HG03575 (cell line): ENCODE data around the gene LLGL2.

Experiments
- ATAC-seq: cut with Tn5 transposase; IDR thresholded peaks from one replicate; pipeline ENCODE4 v1.9.1; 2021; ENCODE audit not compliant: unreplicated experiment, insufficient number of reproducible peaks, low FRiP score; ENCODE audit errors: extremely low read depth

Gene LLGL2

DNA sequence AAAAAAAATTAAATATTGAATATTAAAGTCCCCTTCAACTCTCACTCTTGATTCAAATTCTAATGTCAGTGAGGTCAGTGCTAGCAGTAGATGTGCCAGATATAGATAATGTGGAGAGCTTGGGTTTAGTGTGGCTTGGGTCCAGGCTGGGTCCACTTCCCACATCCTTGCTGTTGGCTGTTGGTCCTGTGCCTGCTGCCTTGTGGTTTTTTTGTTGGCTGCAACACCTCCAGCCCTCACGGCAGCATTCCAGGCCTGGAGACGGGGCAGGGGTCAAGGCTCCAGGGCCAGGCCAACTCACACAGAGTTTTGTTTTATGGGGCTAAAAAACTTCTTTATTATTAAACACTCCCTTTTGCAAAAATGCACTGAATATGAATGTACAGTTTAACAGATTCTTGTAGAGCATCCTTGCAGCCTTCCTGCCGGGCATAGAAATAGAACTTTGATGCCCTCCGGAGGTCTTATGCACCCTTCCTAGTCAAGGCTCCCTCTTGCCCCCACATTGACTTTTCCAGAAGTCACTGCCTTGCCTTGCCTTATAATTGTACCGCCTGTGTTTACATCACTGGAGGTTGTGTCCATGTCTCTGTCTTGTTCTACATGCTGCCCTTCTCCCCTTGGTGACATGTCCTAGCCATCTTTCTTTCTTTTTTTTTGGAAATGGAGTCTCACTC, 36.6 kb downstream of the LLGL2 start:
- ATAC-seq, result no peak

DNA sequence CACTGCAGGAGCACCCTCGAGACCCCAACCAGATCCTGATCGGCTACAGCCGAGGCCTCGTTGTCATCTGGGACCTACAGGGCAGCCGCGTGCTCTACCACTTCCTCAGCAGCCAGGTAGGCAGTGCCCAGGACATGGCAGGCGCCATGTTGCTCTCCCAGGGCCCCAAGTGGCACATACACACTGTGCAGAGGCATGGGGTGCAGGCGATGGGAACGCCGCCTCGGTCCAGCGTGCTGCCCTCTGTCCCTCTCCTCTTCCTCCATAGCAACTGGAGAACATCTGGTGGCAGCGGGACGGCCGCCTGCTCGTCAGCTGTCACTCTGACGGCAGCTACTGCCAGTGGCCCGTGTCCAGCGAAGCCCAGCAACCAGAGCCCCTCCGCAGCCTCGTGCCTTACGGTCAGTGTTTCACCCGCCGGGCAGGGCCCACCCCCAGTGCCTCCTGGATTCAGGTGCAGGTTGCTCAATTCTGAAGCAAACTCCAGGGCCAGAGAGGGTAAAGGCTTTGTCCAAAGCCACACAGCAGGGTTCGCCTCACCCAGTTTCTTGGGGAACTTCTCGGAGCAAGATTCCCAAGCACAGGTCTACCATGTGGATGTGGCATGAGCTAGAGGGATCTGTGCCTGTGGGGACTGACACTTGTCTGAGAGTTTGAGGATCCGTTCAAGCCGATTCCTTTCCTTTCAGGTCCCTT, 37.7 kb downstream of the LLGL2 start:
- ATAC-seq, result no peak

DNA sequence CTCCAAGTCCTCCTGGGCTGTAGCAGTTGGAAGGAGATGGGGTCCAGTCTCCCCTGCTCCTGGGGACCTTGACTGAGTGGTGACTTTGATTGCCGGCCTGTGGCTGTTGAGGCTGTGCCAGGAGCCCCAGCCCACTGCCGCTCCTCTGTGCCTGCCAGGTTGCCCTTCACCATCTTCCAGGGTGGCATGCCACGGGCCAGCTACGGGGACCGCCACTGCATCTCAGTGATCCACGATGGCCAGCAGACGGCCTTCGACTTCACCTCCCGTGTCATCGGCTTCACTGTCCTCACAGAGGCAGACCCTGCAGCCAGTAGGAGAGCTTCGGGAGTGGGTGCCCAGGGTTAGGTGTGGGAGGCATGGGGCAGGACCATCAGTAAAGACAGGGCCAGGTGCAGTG, 38.7 kb downstream of the LLGL2 start:
- no peak for ATAC-seq

DNA sequence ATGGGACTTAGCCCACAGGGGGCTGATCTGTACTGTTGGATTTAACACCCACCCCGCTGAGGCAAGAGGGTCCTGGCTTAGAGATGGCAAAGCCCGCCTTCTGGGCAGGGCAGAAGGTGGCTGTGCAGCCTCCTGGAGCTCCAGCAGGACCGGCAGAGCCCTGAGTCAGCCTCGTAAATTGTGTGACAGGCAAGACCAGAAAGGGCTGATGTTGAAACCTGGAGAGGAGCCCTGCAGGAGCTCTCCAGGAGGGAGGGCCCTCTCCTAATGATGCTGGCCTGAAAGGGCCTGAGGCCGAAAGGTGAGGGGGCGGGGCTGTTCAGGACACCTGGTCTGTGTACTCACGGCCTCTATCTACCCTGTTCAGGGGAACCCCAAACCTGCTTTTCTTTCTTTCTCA, 39.6 kb downstream of the LLGL2 start:
- no peak for ATAC-seq

DNA sequence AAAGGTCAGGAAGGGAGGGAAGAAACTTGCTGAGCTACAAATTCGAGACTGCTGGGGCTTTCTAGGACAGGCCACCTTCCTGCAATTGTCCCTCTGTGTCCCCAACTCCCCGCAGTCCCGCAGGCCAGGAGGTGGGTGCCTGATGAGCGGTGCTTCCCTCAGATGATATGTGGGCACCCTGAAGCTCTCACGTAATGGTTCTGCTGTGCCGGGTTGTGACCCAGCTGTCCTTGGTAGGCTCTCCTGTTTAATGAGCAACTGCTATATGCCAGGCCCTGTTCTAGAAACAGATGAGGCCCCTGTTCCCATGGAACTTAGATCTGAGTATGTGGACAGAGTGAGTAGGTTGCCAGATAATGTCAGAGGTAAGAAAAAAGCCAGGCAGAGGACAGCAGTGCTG, 40.1 kb downstream of the LLGL2 start:
- no peak for ATAC-seq

DNA sequence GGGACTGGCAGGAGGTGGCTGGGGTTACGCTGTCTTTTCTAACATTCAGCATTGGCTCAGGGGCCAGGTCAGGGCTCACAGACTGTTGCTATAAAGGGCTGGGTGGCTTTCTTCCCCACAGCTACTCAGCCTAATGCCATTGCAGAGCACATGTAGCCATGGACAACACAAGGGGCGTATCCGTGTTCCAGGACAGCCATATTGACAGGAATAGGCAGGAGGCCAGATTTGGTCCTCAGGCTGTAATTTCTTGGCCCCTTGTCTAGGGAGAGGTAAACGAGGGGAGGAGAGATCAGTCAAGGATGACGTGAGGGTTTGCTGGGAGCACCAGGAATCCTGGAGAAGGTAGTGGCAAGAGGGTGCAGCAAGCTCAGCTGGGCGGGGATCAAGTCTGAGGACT, 40.9 kb downstream of the LLGL2 start:
- ATAC-seq, result no peak

DNA sequence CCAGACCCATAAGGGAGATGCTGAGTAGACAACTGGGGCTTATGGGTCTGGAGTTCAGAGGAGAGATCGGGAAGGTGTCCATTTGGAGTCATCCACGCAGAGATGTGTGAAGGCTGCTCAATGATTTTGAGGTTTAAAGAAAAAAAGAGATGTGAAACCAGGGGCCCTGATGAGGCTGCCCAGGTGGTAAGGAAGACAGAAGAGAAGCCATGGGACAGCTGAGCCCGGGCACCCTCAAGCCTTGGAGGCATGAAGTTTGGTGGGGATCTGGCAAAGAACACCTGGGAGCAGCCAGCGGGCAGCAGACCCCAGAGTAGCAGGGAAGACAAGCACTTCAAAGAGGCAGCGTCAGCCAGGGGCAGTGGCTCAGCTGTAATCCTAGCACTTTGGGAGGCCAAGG, 41.3 kb downstream of the LLGL2 start:
- ATAC-seq, result no peak

DNA sequence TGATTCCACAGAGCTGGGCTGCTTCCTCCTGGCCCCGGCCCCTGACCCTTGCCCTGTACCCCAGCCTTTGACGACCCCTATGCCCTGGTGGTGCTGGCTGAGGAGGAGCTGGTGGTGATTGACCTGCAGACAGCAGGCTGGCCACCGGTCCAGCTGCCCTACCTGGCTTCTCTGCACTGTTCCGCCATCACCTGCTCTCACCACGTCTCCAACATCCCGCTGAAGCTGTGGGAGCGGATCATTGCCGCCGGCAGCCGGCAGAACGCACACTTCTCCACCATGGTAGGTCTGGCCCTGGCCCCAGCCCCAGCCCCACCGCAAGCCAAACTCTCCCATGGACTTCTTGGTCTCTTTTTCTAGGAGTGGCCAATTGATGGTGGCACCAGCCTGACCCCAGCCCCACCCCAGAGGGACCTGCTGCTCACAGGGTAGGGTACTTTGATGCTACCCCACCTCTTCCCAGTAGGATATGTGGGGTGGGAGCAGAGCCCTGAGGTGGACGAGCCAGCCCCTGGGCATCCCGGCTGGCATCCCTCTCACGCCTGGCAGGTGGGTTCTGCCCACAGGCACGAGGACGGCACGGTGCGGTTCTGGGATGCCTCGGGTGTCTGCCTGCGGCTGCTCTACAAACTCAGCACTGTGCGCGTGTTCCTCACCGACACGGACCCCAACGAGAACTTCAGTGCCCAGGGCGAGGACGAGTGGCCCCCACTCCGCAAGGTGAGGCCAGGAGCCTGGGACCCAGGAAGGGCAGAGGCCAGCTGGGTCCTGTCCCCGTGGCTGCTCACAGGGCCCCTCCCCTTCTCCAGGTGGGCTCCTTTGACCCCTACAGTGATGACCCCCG, 43.1 kb downstream of the LLGL2 start:
- no peak for ATAC-seq

DNA sequence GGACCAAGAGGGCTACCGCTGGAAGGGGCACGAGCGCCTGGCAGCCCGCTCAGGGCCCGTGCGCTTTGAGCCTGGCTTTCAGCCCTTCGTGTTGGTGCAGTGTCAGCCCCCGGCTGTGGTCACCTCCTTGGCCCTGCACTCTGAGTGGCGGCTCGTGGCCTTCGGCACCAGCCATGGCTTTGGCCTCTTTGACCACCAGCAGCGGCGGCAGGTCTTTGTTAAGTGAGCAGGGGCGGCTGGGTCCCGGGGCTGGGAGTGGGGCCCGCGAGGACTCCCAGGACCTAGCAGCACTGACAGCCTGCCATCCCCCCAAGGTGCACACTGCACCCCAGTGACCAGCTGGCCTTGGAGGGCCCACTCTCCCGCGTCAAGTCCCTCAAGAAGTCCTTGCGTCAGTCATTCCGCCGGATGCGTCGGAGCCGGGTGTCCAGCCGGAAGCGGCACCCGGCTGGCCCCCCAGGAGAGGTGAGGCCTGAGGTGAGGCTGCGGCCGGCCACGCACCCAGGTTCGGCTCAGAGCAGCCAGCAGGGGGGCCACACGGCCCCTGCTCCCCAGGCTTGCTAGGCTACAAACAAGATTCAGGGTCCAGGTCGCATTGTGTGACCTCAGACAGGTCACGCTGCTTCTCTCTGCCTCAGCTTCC, 44.7 kb downstream of the LLGL2 start:
- no peak for ATAC-seq

DNA sequence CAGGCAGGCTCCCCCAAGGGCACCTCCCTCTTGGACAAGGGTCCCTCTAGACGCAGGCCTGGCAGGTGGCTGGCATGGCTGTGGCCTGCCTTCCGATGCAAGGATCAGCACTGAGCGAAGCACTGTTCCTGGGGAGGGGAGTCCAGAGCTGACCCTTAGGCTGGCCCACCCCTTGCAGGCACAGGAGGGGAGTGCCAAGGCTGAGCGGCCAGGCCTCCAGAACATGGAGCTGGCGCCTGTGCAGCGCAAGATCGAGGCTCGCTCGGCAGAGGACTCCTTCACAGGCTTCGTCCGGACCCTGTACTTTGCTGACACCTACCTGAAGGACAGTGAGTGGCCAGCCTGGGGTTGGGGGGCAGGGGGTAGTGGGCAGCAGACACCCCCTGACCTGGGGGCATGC, 45.3 kb downstream of the LLGL2 start:
- ATAC-seq, result no peak

DNA sequence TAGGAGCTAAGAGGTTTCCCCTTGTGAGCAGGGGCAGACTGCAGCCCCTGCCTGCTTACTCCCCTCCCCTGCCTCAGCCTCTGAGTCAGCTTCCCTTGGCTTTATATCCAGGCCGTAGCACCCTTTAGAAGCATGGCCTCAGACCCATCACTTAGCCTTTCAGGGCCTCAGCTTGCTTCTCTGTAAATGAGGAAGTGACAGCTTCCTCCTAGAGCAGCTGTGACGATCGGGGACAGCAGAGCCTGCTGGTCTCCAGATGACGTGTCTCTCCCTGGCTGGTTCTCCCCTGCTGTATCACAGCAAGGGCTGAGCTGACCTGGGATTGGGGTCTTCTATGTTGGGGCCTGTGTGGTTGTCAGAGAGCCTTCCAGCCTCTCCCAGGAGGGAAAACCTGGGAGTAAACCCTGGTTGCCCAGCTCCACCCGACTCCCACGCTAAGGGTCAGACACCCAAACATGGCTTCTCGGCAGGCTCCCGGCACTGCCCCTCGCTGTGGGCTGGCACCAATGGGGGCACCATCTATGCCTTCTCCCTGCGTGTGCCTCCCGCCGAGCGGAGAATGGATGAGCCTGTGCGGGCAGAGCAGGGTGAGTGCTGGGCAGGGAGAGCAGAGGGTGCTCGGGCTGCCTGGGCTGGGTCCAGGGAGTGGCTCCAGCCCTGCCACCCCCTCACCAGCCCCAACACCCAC, 45.8 kb downstream of the LLGL2 start:
- no peak for ATAC-seq

DNA sequence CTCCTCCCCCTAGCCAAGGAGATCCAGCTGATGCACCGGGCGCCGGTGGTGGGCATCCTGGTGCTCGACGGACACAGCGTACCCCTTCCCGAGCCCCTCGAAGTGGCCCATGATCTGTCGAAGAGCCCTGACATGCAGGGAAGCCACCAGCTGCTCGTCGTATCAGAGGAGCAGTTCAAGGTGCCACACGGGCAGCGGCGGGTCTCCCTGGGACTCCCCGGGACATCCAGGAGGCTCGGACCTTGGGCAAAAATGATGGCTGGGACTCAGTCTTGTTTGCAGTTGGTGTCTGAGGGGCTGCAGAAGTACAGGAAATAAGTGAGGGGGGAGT, 46.4 kb downstream of the LLGL2 start:
- ATAC-seq, result no peak

DNA sequence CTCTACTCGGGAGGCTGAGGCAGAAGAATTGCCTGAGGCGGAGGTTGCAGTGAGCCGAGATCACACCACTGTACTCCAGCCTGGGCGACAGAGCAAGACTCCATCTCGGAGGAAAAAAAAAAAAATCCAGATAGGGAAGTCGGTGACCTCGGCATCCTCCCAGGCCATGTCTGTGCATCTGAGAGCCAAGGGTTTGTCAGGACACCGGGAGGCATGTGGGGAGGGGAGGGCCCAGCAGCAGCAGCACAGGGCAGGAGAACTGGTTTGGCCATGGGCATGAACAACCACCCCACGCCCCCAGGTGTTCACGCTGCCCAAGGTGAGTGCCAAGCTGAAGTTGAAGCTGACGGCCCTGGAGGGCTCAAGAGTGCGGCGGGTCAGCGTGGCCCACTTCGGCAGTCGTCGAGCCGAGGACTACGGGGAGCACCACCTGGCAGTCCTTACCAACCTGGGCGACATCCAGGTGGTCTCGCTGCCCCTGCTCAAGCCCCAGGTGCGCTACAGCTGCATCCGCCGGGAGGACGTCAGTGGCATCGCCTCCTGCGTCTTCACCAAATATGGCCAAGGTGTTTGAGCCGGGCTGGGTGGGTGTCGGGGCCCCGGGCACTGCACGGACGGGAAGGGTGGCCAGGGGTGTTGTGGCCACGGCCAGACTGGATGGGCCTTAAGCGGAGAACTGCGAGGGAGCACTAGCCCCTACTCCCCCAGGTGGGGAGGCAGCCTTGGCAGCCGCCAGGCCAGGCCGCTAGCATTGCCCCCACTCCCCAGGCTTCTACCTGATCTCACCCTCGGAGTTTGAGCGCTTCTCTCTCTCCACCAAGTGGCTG, 47.4 kb downstream of the LLGL2 start:
- no peak for ATAC-seq

DNA sequence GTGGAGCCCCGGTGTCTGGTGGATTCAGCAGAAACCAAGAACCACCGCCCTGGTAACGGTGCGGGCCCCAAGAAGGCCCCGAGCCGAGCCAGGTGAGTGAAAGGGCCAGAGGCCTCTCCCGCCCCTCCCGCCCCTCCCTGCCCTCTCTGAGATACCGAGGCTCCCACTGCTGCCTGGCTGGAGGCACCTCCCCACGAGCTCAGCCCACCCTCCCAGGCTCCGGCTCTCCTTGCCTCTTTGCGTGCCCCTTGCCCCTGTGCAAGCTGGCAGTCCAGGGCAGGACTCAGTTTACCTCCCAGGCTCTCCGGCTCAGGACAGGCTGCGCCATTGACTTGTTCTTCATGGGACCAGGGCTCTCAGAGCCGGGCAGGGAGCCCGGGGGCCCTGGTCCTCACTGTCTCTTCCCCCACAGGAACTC, 48.1 kb downstream of the LLGL2 start:
- ATAC-seq, result no peak

DNA sequence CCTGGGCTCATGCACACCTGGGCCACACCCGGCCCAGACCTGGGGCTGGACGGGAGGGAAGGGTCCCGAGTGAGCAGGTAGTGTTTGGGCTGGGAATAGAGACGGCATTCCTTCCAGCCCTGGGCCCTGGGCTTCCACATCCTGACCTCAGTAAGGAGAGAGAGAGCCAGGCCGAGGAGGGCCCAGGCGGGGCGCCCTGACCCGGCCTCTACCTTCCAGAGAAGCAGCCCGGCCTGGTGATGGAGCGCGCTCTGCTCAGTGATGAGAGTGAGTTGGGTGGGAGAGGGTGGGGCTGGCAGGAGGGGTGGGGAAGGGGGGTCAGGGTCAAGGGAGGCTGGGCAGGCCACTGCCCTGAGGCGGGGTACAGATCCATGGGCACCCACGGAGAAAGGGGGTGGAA, 48.5 kb downstream of the LLGL2 start:
- ATAC-seq, result no peak

DNA sequence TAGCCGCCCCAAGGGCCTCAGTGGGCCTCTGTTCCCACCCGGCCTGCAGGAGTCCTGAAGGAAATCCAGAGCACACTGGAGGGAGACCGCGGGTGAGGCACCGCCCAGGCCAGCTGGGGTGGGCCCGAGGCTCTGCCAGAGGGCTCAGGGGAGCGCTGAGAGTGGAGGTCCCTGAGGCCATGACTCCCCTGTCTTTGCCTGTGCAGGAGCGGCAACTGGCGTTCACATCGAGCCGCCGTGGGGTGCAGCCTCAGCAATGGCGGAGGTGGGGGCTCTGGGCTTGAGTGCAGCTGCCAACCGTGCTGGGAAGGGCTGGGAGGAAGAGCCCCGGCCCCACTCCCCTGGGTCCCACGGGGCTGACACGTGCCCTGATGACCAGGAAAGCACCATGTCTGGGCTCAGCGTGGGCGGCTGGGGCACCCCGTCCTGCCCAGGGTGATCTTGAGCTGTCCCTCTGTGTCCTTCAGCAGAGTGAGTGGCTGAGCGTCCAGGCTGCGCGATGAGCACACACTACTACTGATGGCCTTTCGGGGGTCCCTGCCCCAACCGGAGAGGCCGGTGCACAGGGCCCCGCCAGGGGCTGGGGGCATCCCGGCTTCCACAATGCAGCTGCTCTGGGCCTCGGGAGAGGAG, 49.0 kb downstream of the LLGL2 start:
- ATAC-seq, result no peak

DNA sequence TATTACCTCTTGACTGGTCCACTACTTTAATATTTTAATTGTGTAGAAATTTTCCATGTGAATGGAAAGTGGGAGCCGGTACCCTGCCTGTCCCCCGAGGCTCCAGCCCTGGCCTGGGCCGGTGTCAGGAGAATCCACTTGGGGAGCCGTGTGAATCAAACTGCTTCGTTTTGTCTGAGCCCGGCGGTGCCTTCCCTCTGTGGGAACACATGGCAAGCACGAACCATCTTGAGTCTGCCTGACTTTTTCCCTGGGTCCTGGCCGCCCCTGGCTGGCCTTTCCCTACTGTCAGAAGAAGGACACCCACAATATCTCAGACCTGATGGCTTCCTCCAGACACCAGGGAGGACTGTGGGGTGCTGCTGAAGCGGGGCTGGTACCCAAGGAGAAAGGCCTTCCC, 49.7 kb downstream of the LLGL2 start:
- ATAC-seq, result no peak

DNA sequence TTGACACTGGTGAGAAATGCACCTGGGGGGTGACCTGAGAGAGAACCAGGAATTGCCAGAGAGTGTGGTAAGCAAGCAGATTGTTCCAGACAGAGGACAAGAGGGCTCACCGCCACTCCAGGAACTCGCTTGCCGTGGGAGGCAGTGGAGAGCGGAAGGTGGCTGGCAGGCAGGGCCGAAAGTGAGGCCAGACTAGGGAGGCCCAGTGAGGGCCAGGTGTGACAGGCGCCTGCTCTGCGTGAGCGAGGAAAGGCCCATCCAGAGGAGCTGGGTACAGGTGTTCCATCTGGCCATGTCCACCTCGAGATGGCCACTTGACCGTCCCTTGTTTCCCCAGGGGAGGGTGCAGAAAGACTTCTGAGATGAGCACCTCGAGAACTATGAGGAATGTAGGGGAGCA, 50.2 kb downstream of the LLGL2 start:
- no peak for ATAC-seq
